SKM-1 treated with dmso at 0.1 percent for 144 hours (cell line): ENCODE measurements around the gene CA4.

Experiments used
- DNase-seq: peaks from one replicate; lab custom pipeline; 2025; ENCODE audit not compliant: unreplicated experiment; lab: John Stamatoyannopoulos, UW

CA4 gene

GRCh38 chr17:60129164-60129563 lies 20.6 kb upstream of the CA4 start:
- DNase-seq, result no peak

- no peak for DNase-seq
Observed at GRCh38 chr17:60130466-60130865, 19.3 kb upstream of the CA4 start.

GRCh38 chr17:60134396-60135150 lies 15.2 kb upstream of the CA4 start:
- no peak for DNase-seq

GRCh38 chr17:60135151-60135950 lies 14.4 kb upstream of the CA4 start:
- peak; percentile 74 for DNase-seq

GRCh38 chr17:60135951-60136666 lies 13.7 kb upstream of the CA4 start:
- DNase-seq, result no peak

GRCh38 chr17:60137731-60138130 lies 12.0 kb upstream of the CA4 start:
- no peak for DNase-seq

- no peak for DNase-seq
Observed at GRCh38 chr17:60138769-60139437, 10.9 kb upstream of the CA4 start.

GRCh38 chr17:60139438-60140285 lies 10.1 kb upstream of the CA4 start:
- no peak for DNase-seq

- DNase-seq, result no peak
Observed at GRCh38 chr17:60141111-60142018, 8.4 kb upstream of the CA4 start.

- peak; percentile 61 for DNase-seq
Observed at GRCh38 chr17:60142872-60143499, 6.8 kb upstream of the CA4 start.

- DNase-seq, result no peak
Observed at GRCh38 chr17:60145006-60145935, 4.5 kb upstream of the CA4 start.

- no peak for DNase-seq
Observed at GRCh38 chr17:60146206-60146605, 3.6 kb upstream of the CA4 start.

GRCh38 chr17:60147553-60148223 lies 2.1 kb upstream of the CA4 start:
- peak; percentile 48 for DNase-seq

GRCh38 chr17:60148373-60148772 lies 1.4 kb upstream of the CA4 start:
- no peak for DNase-seq

GRCh38 chr17:60151355-60151754 lies 1.6 kb downstream of the CA4 start:
- DNase-seq, result no peak

GRCh38 chr17:60153606-60154390 lies 4.0 kb downstream of the CA4 start:
- DNase-seq, result no peak
